Neural progenitor cell (in vitro differentiated cells): ENCODE data around the gene CSF3R.

Source experiments
- EZH2phosphoT487 ChIP-seq: fragments of 200-600 bp; sonication (generic); IDR thresholded peaks from 2 replicates; pipeline ENCODE4 v1.6.1; 2017; ENCODE audit warnings: antibody characterized with exemption
- TF ChIP-seq, protein P1 (sequence below): fragments of 200-600 bp; sonication (generic); IDR thresholded peaks from 2 replicates; pipeline ENCODE4 v1.5.1; 2017; ENCODE audit warnings: antibody characterized with exemption, mild to moderate bottlenecking

DNA sequence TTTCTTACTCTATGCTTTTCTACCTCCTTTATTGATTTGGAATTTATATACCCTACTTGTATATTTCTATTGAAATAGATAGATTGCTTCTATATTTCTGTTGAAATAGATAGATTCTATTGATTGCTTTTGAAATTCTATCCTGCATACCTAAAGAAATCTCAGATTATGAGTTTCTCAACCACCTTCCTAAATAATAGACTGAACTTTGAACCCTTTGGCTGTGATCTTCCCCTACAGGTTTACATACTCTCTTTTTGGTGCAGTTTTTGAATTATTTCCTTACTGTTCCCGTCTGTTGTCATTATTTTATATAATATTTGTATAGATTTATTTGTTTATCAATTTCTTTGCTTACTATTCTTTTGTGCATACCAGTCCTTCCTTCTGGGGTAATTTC is 20.4 kb upstream of the CSF3R start:
- TF ChIP-seq, protein P1, sequence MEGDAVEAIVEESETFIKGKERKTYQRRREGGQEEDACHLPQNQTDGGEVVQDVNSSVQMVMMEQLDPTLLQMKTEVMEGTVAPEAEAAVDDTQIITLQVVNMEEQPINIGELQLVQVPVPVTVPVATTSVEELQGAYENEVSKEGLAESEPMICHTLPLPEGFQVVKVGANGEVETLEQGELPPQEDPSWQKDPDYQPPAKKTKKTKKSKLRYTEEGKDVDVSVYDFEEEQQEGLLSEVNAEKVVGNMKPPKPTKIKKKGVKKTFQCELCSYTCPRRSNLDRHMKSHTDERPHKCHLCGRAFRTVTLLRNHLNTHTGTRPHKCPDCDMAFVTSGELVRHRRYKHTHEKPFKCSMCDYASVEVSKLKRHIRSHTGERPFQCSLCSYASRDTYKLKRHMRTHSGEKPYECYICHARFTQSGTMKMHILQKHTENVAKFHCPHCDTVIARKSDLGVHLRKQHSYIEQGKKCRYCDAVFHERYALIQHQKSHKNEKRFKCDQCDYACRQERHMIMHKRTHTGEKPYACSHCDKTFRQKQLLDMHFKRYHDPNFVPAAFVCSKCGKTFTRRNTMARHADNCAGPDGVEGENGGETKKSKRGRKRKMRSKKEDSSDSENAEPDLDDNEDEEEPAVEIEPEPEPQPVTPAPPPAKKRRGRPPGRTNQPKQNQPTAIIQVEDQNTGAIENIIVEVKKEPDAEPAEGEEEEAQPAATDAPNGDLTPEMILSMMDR = no peak
- TF ChIP-seq EZH2phosphoT487 = no peak
